ENCODE results near the gene RAD23B.
"Not testable (repeated sequence)": the region's sequence is repeated elsewhere in the genome, so short reads cannot be mapped to it uniquely, and the experiment has no call there.

The RAD23B gene

DNA sequence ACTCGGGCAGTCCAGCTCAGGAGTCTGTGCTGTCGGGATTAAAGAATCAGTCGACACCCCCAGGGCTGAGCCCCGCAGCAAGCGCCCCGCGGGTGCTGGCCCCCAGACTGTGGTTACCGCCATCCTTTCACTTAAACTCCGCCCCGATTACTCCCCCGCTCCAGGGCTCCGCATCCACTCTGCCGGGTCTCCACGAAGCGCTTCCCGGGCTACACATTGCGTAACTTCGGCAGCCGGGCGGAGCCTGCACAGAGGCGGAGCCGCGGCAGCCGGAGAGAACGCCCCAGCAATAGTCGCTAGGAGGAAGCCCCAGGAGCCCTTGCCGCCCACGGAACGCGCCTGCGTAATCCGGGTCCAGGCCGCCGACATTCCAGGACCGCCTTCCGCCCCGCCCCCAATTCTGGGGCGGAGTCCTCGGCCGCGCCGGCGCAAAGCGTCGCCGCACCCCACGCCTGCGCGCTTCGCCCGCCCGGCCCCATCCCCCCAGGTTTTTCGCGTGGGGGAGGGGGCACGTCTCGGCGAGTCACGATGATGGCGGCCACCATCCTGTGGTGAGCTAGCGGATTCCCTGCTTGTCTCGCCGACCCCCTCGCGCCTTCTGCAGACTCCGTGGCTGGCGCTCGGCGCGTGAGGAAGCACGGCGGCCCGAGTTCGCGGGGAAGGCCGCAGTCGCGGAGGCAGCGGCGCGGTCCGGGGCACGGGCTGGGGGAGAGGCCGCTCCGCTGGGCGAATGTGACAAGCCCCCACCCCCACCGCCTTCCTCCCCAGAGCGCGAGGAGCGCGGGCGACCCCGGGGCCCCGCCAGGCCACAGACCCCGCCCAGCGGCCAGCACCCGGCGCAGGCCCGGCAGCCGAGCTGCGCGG lies at the start of gene RAD23B:
TSS of gene RAD23B (plus strand) at position 521 of the 864 bp plus-strand sequence. CDS start 351 bp downstream, outside the sequence.
- peak; percentile 97 for DNase-seq

DNA sequence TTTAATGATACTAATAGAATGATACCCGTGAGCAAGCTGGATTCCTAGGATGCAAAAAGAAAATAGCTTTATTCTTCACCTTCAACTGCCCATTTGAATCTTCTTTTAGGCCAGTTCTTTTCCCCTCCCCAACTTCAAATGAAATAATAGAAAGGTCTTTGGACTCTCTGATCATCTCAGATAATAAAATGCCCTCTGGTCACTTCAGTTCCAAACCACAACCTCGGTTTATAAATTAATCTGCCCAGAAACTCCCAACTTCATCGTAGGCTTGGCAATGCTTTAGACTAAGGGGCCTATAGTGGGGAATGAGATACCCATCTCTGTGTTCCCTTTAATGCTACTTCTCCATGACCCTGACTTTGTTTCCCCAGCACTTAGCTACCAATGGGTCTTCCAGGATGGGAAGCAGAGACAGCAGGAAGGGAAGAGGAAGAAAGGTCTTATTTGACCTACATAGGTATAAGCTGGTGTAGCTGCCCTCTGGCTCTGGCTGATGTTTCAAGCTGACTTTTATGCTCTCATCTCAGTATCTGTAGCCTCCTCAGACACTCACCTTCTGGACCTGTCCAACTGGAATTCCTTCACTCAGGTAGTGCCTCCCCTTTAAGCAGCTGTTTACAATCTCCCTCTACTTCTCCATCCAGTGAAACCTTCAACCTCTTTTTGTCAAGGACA lies 47.2 kb upstream of the RAD23B start:
- no peak for DNase-seq

GRCh38 chr9:107237873-107238272 lies 45.2 kb upstream of the RAD23B start:
- no peak for DNase-seq

DNA sequence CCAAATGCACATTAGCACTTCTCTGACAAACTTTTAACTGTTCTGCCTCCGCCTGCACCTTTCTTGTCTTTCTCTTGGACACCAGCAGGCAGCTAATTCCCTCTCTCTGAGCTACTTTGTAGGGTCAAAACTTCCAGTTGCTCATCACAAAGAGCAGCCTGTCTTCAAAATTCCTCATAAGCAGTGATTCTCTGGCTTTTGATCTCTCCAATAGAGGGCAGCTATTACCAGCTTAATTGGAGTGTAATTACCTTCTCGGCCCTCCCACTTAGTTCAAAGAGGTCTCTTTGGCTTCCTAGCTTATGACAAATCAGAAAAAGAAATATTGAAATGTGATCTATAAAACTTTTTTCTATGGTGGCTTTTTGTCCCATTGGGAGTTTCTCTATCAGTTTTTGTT lies 43.6 kb upstream of the RAD23B start:
- DNase-seq, result peak; percentile 8

DNA sequence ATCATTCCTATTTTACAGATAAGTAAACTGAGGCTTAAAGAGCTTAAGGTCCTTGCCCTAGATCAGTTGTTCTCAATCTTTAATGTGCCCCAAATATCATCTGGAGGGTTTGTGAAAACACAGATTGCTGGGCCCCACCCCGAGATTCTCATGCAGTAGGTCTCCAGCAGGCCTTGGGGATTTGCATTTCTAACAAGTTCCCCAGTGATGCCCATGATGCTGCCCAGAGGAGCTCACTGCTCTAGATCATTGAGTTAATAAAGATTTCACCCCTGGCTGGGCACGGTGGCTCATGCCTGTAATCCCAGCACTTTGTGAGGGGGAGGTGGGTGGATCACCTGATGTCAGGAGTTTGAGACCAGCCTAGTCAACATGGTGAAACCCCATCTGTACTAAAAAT lies 42.8 kb upstream of the RAD23B start:
- DNase-seq, result no peak

DNA sequence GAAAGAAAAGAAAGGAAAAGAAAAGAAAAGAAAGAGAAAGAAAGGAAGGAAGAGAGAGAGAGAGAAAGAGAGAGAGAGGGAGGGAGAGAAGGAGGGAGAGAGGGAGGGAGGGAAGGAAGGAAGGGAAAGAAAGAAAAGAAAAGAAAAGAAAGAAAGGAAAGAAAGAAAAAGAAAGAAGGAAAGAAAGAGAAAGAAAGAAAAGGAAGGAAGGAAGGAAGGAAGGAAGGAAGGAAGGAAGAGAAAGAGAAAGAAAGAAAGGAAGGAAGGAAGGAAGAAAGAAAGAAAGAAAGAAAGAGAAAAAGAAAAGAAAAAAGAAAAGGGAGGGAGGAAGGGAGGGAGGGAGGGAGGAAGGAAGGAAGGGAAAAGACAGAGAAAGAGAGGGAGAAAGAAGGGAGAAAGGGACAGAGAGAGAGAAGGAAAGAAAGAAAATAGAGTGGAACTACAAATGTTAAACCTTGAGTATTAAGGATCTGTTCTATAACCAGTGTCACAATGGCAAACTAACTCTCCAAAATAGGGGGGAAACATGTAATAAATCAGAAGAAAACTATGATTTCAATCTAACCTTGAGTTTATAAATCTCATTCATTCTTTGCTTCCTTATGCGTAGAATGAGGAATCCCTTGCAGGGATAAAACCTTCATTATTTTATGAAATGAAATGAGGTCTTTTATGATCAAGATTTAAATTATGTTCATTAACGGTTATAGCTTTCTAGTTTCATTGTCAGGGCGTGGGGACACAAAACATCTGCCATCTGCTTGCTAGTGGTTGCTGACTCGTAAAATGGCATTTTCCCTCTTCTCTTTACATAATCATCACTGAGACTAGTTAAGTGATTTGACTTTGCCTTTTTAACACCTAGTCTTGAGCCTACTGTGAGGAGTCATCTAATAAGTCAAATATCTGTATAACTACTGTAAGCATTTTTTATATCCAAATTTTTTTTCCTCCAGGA lies 40.7 kb upstream of the RAD23B start:
- no peak for DNase-seq

GRCh38 chr9:107243742-107244141 lies 39.3 kb upstream of the RAD23B start:
- no peak for DNase-seq

DNA sequence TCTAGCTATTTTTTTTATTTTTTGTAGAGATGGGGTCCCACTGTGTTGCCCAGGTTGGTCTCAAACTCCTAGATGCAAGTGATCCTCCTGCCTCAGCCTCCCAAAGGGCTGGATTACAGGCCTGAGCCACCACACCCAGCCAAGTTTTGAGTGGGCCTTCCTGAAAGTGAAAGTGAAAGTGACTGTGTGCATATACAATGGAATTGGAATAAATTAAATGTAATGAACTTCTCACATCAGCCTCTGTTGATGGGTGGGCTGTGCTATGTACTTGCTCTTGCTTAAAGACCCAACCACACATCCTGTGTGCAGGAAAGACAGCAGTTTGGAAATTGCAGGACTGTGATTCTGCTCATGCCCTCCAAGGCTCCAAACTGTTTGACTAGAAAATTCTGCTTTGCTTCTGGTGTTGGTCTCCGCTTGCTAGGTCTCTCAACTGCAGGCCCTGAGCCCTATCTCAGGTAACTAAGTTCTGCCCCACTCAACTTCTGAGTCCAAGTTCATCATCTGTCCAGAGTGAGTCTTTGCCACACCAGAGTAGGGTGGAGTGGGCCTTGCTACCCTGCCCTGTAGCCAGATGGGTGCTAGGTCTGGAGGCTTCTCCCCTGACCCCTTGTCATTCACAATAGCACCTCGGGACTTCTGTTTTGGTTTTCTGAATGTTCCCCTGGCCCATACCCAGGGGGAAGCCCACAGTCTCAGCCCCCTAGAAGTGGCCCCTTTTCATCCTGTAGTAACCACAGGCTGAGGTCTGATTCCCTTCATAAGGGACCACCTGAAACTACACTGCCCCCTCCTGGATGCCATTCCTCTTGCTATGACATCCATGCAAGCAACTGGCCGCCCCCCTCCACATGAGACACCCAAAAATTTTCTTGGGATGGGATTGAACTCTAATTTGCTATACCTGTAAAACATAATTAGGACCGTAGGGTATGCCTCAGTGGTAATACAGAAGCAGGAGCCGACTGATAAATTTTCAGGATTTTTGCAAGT lies 36.5 kb upstream of the RAD23B start:
- DNase-seq, result no peak

DNA sequence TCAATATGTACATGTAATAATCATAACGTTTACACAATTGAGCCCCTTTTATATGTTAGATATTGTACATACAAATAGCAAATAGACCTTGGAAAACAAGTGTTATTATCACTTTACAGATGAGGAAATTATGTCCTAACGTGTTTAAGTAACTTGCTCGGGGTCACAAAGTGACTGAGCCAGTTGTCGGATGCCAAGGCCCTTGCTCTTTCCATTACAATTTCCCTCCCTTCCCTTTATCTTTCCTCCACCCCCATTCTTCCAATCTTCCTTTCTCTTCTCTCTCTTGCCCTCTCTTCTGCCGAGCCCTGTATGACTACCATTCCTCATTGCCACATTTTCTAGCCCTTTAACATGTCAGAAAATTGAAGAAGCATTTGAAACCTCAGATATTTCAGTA lies 34.4 kb upstream of the RAD23B start:
- no peak for DNase-seq

GRCh38 chr9:107249131-107249533 lies 33.9 kb upstream of the RAD23B start:
- no peak for DNase-seq

GRCh38 chr9:107249665-107250285 lies 33.3 kb upstream of the RAD23B start:
- no peak for DNase-seq

GRCh38 chr9:107251756-107252322 lies 31.2 kb upstream of the RAD23B start:
- no peak for DNase-seq

- no peak for DNase-seq
These were observed 24.2 kb upstream of the RAD23B start for GRCh38 chr9:107258919-107259318.

DNA sequence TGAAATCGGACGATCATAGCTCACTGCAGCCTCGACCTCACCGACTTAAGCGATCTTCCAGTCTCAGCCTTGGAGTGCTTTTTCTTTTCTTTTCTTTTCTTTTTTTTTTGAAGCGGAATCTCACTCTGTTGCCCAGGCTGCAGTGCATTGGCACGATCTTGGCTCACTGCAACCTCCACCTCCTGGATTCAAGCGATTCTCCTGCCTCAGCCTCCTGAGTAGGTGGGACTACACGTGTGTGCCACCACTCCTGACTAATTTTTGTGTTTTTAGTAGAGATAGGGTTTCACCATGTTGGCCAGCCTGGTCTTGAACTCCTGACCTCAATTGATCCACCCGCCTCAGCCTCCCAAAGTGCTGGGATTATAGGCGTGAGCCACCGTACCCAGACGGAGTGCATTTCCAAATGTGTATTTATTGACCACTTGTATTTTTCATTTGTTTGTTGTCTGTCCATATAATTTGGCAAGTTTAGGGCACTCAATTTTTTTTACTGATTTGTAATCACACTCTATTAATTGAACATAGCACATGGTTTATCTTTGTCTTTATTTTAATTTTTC lies 23.2 kb upstream of the RAD23B start:
- not testable (repeated sequence) for DNase-seq

- DNase-seq, result no peak
These were observed 22.5 kb upstream of the RAD23B start for GRCh38 chr9:107260437-107261081.

GRCh38 chr9:107261106-107261505 lies 22.0 kb upstream of the RAD23B start:
- no peak for DNase-seq

DNA sequence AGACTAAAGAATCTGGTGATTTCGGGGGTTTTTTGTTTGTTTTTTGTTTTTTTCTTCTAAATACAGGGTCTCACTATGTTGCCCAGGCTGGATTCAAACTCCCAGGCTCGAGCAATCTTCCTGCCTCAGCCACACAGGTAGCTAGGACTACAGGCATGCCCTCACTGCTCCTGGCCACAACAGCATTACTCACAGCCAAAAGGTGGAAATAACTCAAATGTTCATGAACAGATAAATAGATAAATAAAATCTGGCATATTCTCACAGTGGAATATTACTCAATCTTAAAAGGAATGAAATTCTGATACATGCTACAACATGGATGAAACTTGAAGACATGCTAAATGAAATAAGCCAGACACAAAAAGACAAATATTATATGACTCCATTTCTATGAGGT lies 19.8 kb upstream of the RAD23B start:
- DNase-seq, result no peak

GRCh38 chr9:107266624-107267368 lies 16.3 kb upstream of the RAD23B start:
- no peak for DNase-seq

DNA sequence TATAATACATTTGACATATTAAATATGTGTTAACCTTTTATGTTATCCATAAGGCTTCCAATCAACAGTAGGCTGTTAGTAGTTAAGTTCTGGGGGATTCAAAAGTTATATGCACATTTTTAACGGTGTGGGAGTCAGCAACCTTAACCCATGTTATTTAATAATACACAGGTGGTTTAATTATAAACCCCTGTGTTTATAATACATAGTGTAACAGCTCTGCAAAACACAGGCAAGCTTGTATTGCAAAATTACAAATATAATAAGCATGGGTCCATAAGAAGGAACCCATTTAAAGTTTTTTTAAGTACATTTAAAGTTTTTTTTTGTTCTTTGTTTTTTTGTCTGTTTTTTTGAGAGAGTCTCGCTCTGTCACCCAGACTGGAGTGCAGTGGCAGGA lies 14.5 kb upstream of the RAD23B start:
- no peak for DNase-seq
